HepG2 (cell line): ENCODE data around the gene DDTL. TPM values are rescaled to one million over a fixed set of nuclear protein-coding genes. Genes with fewer than 3 reads are reported as not detected.
A peak's percentile ranks its signal among the peaks of the same experiment; 100 is the strongest.
"Not testable (repeated sequence)": the region's sequence is repeated elsewhere in the genome, so short reads cannot be mapped to it uniquely, and the experiment has no call there.

Source experiments
- ATAC-seq: fragments of 200-7000 bp; cut with Tn5 transposase; 3 replicates; pipeline ENCODE4 v1.9.1; 2020; ENCODE audit warnings: mild to moderate bottlenecking, moderate library complexity
- BruUV-seq: library from RNA; stranded (reverse); fragments of 400-500 nt; replicated peaks from 2 replicates; lab custom pipeline; 2021; lab: Mats Ljungman, UMichigan
- CTCF ChIA-PET: fragments of 300-600 bp; formaldehyde crosslinking; extraction: SDS; loops from one replicate; lab custom pipeline; 2021; ENCODE audit warnings: low total read pairs, inconsistent platforms, low intra/inter-chr PET ratio; lab: Yijun Ruan, JAX
- POLR2A ChIA-PET: fragments of 350-600 bp; sonication (Branson Sonifier 250); formaldehyde crosslinking; loops from one replicate; lab custom pipeline; 2020; ENCODE audit warnings: antibody characterized with exemption, inconsistent platforms; lab: Yijun Ruan, JAX
- DNase-seq: peaks from one replicate; pipeline ENCODE4 v3.0.0-alpha.2; 2015; ENCODE audit warnings: low spot score
- FAIRE-seq: peaks from 3 replicates; lab custom pipeline; 2011; peaks lifted over from hg19 to GRCh38; lab: Jason Lieb, UNC
- H2AFZ ChIP-seq: one replicate; pipeline ENCODE4 v1.6.1; 2011; ENCODE audit warnings: low read length, inconsistent platforms
- H3K27ac ChIP-seq: fragments of 300-600 bp; 3 replicates; pipeline ENCODE4 v1.8.0; 2011; ENCODE audit warnings: mixed run types, mild to moderate bottlenecking, mixed read lengths, low read length, inconsistent platforms; ENCODE audit not compliant: insufficient read depth; ENCODE audit errors: extremely low read length
- H3K27me3 ChIP-seq, 2 experiments: fragments of 200-600 bp in 1 of 2; 2 replicates in 1 of 2; 3 replicates in 1 of 2; pipeline versions ENCODE4 v1.6.0 to v1.8.0; 2011; ENCODE audit warnings: low read length in 2 of 2, mild to moderate bottlenecking in 2 of 2, moderate library complexity in 2 of 2, inconsistent platforms in 1 of 2; ENCODE audit not compliant: insufficient read depth in 2 of 2, control insufficient read depth in 1 of 2
- H3K36me3 ChIP-seq, 2 experiments: fragments of 200-600 bp in 1 of 2; replicated peaks in 1 of 2; 2 replicates in 1 of 2; 3 replicates in 1 of 2; pipeline versions ENCODE4 v1.5.1 to v1.8.0; 2011; ENCODE audit warnings: low read length in 2 of 2, inconsistent platforms in 1 of 2; ENCODE audit not compliant: insufficient read depth in 2 of 2, control insufficient read depth in 1 of 2
- H3K4me1 ChIP-seq: 2 replicates; pipeline ENCODE4 v1.5.1; 2012; ENCODE audit warnings: low read length, inconsistent platforms; ENCODE audit not compliant: insufficient read depth
- H3K4me2 ChIP-seq: 2 replicates; pipeline ENCODE4 v1.6.0; 2011; ENCODE audit warnings: low read depth, low read length, inconsistent platforms
- H3K4me3 ChIP-seq, 3 experiments: fragments of 200-600 bp in 1 of 3; sonication (generic), shearing (Covaris generic) in 1 of 3; replicated peaks in 1 of 3; 2 replicates each; pipeline ENCODE4 v1.5.1; 2011 to 2016; ENCODE audit warnings: low read length in 3 of 3, inconsistent platforms in 2 of 3, low read depth in 2 of 3, mild to moderate bottlenecking in 2 of 3, control low read depth in 1 of 3, mixed read lengths in 1 of 3; ENCODE audit not compliant: insufficient read depth in 1 of 3
- H3K79me2 ChIP-seq: one replicate; pipeline ENCODE4 v1.6.1; 2011; ENCODE audit warnings: low read length, inconsistent platforms; ENCODE audit not compliant: insufficient read depth
- H3K9ac ChIP-seq: 2 replicates; pipeline ENCODE4 v1.6.0; 2011; ENCODE audit warnings: mild to moderate bottlenecking, low read depth, low read length, inconsistent platforms; ENCODE audit not compliant: insufficient read depth
- H3K9me3 ChIP-seq: 2 replicates; pipeline ENCODE4 v1.5.1; 2012; ENCODE audit warnings: mild to moderate bottlenecking, low read length
- H4K20me1 ChIP-seq: 2 replicates; pipeline ENCODE4 v1.6.0; 2011; ENCODE audit warnings: inconsistent platforms, mild to moderate bottlenecking, low read length, moderate library complexity; ENCODE audit not compliant: insufficient read depth
- BORCS8-MEF2B ChIP-seq: sonication (generic); formaldehyde crosslinking; IDR thresholded peaks from 2 replicates; pipeline ENCODE4 v1.8.0; 2022; ENCODE audit warnings: mild to moderate bottlenecking, missing genetic modification reagents
- FOSL2 ChIP-seq: sonication (generic); formaldehyde crosslinking; IDR thresholded peaks from 2 replicates; pipeline ENCODE4 v1.4.0; 2020; ENCODE audit warnings: missing genetic modification reagents
- GATAD2A ChIP-seq: IDR thresholded peaks from 2 replicates; pipeline ENCODE4 v1.6.1; 2016
- KDM2A ChIP-seq: sonication (generic); formaldehyde crosslinking; IDR thresholded peaks from 2 replicates; pipeline ENCODE4 v1.4.0; 2020; ENCODE audit warnings: low read depth, missing genetic modification reagents, borderline replicate concordance
- LCORL ChIP-seq, 2 experiments: fragments of 450-650 bp in 1 of 2; sonication (generic) in 1 of 2; formaldehyde crosslinking in 1 of 2; IDR thresholded peaks; 2 replicates each; pipeline versions ENCODE4 v1.5.0 to v1.6.1; 2017 to 2020; ENCODE audit warnings: antibody characterized with exemption in 1 of 2, missing genetic modification reagents in 1 of 2
- MYC ChIP-seq: sonication (generic); formaldehyde crosslinking; IDR thresholded peaks from 2 replicates; pipeline ENCODE4 v1.9.0; 2021; ENCODE audit warnings: missing genetic modification reagents, borderline replicate concordance
- RAD21 ChIP-seq: fragments of 450-650 bp; formaldehyde crosslinking; IDR thresholded peaks from 2 replicates; pipeline ENCODE4 v1.5.0; 2020; ENCODE audit warnings: mild to moderate bottlenecking
- SAP130 ChIP-seq: IDR thresholded peaks from 2 replicates; pipeline ENCODE4 v1.6.1; 2016; ENCODE audit warnings: low read depth
- SMC3 ChIP-seq: IDR thresholded peaks from 2 replicates; pipeline ENCODE4 v1.6.1; 2011; ENCODE audit warnings: low read length, improper control_type of control experiment
- STAG1 ChIP-seq: sonication (generic); formaldehyde crosslinking; IDR thresholded peaks from 2 replicates; pipeline ENCODE4 v1.4.0; 2020; ENCODE audit warnings: missing genetic modification reagents
- THAP11 ChIP-seq: IDR thresholded peaks from 2 replicates; pipeline ENCODE4 v1.6.1; 2016; ENCODE audit warnings: missing biosample characterization, missing genetic modification reagents
- ZMYM4 ChIP-seq: sonication (generic); formaldehyde crosslinking; IDR thresholded peaks from 2 replicates; pipeline ENCODE4 v1.8.1; 2023; ENCODE audit warnings: mild to moderate bottlenecking, missing genetic modification reagents
- WGBS: methylation state at CpG from one replicate; pipeline ENCODE4 v1.1.6; 2017; ENCODE audit warnings: low lambda C conversion rate; 5-methylcytosine and 5-hydroxymethylcytosine counted together
- in situ Hi-C: cut with HindIII; loops from 2 replicates; pipeline ENCODE4 v1.10.0; 2017; ENCODE audit warnings: low pct_unique_long_range_greater_than_20kb; ENCODE audit not compliant: extremely low pct_ligation_motif_present
- intact Hi-C: fragments of 100-400 bp; cut with micrococcal nuclease; formaldehyde crosslinking; loops from one replicate; pipeline ENCODE4 v1.10.0; 2022; ENCODE audit not compliant: unreplicated experiment
- polyA plus RNA-seq, 8 experiments: library from polyadenylated mRNA; depleted of rRNA in 3 of 8; stranded (reverse) in 7 of 8; unstranded in 1 of 8; fragments of >200 nt; fragmentation: Illumina TruSeq in 4 of 8; extraction: Trizol in 4 of 8; gene quantifications; 2 replicates each; pipeline versions ENCODE4 v1.2.1 to v1.2.3, GENCODE V29; 2011 to 2016; ENCODE audit warnings: low read depth in 4 of 8, missing spikeins in 1 of 8, mixed read lengths in 1 of 8; ENCODE audit not compliant: insufficient read depth in 1 of 8
- total RNA-seq, 5 experiments: library from RNA; depleted of rRNA; stranded (reverse); fragments of >200 nt; fragmentation: Illumina TruSeq; extraction: Trizol; gene quantifications; 2 replicates each; pipeline ENCODE4 v1.2.3, GENCODE V29; 2016; ENCODE audit warnings: low read depth in 1 of 5
- TF ChIP-seq, protein P1 (sequence below): IDR thresholded peaks from 2 replicates; pipeline ENCODE4 v1.6.1; 2012; ENCODE audit warnings: inconsistent platforms
- TF ChIP-seq, protein P2 (sequence below): sonication (generic); formaldehyde crosslinking; IDR thresholded peaks from 2 replicates; pipeline ENCODE4 v1.5.0; 2020; ENCODE audit warnings: mild to moderate bottlenecking, missing genetic modification reagents, moderate library complexity
- TF ChIP-seq, protein P3 (sequence below): IDR thresholded peaks from 2 replicates; pipeline ENCODE4 v1.6.1; 2016
- TF ChIP-seq, protein P4 (sequence below): sonication (generic); formaldehyde crosslinking; IDR thresholded peaks from 2 replicates; pipeline ENCODE4 v1.4.0; 2020; ENCODE audit warnings: missing genetic modification reagents, borderline replicate concordance
- TF ChIP-seq, protein P5 (sequence below): sonication (generic); formaldehyde crosslinking; IDR thresholded peaks from 2 replicates; pipeline ENCODE4 v1.4.0; 2020; ENCODE audit warnings: missing genetic modification reagents

The DDTL gene
- total and polyA plus RNA-seq, 2 of the 13 experiments (the other 11 are each of a cell fraction or from before 2014, with no cell fraction given): 0.31 TPM; not detected in 1

DNA sequence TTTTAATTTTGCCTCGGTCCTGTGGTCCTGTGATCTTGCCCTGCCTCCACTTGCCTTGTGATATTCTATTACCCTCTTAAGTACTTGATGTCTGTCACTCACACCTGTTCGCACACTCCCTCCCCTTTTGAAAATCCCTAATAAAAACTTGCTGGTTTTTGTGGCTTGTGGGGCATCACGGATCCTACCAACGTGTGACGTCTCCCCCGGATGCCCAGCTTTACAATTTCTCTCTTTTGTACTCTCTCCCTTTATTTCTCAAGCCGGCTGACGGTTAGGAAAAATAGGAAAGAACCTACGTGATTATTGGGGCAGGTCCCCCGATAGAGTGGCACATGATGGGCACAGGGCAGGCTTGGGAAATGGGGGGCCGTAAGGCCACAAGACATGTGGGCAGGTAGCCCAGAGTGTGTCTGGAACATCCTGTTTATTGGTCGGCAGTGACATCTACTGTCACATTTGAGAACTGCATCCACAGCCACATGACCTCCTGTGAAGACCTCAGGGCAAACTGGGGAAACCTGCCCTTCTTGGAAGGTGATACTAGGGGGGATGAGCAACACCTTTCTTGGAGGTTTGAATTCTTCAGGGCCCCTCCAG, 10.3 kb upstream of the DDTL start:
- H3K36me3 ChIP-seq; H3K27me3 ChIP-seq; H3K79me2 ChIP-seq; POLR2A ChIA-PET; H2AFZ ChIP-seq; H3K9ac ChIP-seq; BruUV-seq; H3K27ac ChIP-seq; H3K4me1 ChIP-seq; H3K9me3 ChIP-seq; H4K20me1 ChIP-seq; in situ Hi-C loops; H3K4me3 ChIP-seq; TF ChIP-seq LCORL (IDR thresholded peaks at IDR 0.05): not testable (repeated sequence)
- peak; percentile 70 for ATAC-seq
- intact Hi-C loops: loop anchor here (10.0 kb wide), 1 partner anchor 288 kb away; the partner anchor contains the start of gene GGT5
- DNase-seq: peak; percentile 65
- CTCF ChIA-PET: interaction anchor here (0.9 kb wide), 1 partner anchor 219 kb away, joined by 5 read pairs; no protein-coding TSS in a partner anchor
- peak; percentile 90 for FAIRE-seq
- H3K4me2 ChIP-seq: 0 out of 2 replicates have a peak overlapping the region, but pooled peaks have one; percentile 10
- 20% methylated on average over 12 of the region's 12 CpGs for WGBS
- TF ChIP-seq, protein P1, sequence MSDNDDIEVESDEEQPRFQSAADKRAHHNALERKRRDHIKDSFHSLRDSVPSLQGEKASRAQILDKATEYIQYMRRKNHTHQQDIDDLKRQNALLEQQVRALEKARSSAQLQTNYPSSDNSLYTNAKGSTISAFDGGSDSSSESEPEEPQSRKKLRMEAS: 0 out of 2 replicates have a peak, but pooled peaks have one; percentile 16
- TF ChIP-seq FOSL2 (CRISPR knock-in tag) (peak; percentile 28; the same call in 1 of the 2 replicates), MYC (CRISPR knock-in tag) (0 out of 2 replicates have a peak, but pooled peaks have one; percentile 45), SMC3 (peak; percentile 85), KDM2A (CRISPR knock-in tag) (0 out of 2 replicates have a peak, but pooled peaks have one; percentile 24), SAP130 (CRISPR knock-in tag) (peak; percentile 25; the same call in 1 of the 2 replicates), GATAD2A (CRISPR knock-in tag) (peak; percentile 40; the same call in 1 of the 2 replicates), THAP11 (CRISPR knock-in tag) (0 out of 2 replicates have a peak, but pooled peaks have one; percentile 17), LCORL (CRISPR knock-in tag; IDR thresholded peaks at IDR 0.05) (0 out of 2 replicates have a peak, but pooled peaks have one; percentile 25), BORCS8-MEF2B (0 out of 2 replicates have a peak, but pooled peaks have one; percentile 50), STAG1 (peak; percentile 95), ZMYM4 (0 out of 2 replicates have a peak, but pooled peaks have one; percentile 14), RAD21 (CRISPR knock-in tag) (peak; percentile 88)
- TF ChIP-seq, protein P2, sequence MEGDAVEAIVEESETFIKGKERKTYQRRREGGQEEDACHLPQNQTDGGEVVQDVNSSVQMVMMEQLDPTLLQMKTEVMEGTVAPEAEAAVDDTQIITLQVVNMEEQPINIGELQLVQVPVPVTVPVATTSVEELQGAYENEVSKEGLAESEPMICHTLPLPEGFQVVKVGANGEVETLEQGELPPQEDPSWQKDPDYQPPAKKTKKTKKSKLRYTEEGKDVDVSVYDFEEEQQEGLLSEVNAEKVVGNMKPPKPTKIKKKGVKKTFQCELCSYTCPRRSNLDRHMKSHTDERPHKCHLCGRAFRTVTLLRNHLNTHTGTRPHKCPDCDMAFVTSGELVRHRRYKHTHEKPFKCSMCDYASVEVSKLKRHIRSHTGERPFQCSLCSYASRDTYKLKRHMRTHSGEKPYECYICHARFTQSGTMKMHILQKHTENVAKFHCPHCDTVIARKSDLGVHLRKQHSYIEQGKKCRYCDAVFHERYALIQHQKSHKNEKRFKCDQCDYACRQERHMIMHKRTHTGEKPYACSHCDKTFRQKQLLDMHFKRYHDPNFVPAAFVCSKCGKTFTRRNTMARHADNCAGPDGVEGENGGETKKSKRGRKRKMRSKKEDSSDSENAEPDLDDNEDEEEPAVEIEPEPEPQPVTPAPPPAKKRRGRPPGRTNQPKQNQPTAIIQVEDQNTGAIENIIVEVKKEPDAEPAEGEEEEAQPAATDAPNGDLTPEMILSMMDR (CRISPR knock-in tag): peak; percentile 93
- TF ChIP-seq, protein P3, sequence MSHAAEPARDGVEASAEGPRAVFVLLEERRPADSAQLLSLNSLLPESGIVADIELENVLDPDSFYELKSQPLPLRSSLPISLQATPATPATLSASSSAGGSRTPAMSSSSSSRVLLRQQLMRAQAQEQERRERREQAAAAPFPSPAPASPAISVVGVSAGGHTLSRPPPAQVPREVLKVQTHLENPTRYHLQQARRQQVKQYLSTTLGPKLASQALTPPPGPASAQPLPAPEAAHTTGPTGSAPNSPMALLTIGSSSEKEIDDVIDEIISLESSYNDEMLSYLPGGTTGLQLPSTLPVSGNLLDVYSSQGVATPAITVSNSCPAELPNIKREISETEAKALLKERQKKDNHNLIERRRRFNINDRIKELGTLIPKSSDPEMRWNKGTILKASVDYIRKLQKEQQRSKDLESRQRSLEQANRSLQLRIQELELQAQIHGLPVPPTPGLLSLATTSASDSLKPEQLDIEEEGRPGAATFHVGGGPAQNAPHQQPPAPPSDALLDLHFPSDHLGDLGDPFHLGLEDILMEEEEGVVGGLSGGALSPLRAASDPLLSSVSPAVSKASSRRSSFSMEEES (CRISPR knock-in tag): peak; percentile 21; the same call in 1 of the 2 replicates
- TF ChIP-seq, protein P4, sequence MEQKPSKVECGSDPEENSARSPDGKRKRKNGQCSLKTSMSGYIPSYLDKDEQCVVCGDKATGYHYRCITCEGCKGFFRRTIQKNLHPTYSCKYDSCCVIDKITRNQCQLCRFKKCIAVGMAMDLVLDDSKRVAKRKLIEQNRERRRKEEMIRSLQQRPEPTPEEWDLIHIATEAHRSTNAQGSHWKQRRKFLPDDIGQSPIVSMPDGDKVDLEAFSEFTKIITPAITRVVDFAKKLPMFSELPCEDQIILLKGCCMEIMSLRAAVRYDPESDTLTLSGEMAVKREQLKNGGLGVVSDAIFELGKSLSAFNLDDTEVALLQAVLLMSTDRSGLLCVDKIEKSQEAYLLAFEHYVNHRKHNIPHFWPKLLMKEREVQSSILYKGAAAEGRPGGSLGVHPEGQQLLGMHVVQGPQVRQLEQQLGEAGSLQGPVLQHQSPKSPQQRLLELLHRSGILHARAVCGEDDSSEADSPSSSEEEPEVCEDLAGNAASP (CRISPR knock-in tag): peak; percentile 32; the same call in 1 of the 2 replicates
- TF ChIP-seq, protein P5, sequence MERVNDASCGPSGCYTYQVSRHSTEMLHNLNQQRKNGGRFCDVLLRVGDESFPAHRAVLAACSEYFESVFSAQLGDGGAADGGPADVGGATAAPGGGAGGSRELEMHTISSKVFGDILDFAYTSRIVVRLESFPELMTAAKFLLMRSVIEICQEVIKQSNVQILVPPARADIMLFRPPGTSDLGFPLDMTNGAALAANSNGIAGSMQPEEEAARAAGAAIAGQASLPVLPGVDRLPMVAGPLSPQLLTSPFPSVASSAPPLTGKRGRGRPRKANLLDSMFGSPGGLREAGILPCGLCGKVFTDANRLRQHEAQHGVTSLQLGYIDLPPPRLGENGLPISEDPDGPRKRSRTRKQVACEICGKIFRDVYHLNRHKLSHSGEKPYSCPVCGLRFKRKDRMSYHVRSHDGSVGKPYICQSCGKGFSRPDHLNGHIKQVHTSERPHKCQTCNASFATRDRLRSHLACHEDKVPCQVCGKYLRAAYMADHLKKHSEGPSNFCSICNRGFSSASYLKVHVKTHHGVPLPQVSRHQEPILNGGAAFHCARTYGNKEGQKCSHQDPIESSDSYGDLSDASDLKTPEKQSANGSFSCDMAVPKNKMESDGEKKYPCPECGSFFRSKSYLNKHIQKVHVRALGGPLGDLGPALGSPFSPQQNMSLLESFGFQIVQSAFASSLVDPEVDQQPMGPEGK: peak; percentile 45; the same call in 1 of the 2 replicates
